HG03565 (cell line): ENCODE results near the gene RPL27A.
A peak's percentile ranks its signal among the peaks of the same experiment; 100 is the strongest.

Experiments
- ATAC-seq: cut with Tn5 transposase; IDR thresholded peaks from one replicate; pipeline ENCODE4 v1.9.1; 2021; ENCODE audit warnings: mild to moderate bottlenecking, moderate library complexity; ENCODE audit not compliant: unreplicated experiment

The RPL27A gene

GRCh38 chr11:8720352-8720751 is 37.8 kb downstream of the RPL27A start:
- ATAC-seq = no peak

GRCh38 chr11:8720868-8721608 is 38.4 kb downstream of the RPL27A start:
- ATAC-seq = no peak

- no peak for ATAC-seq
Observed at GRCh38 chr11:8721609-8722500, 39.3 kb downstream of the RPL27A start.

GRCh38 chr11:8722809-8723208 is 40.2 kb downstream of the RPL27A start:
- ATAC-seq = no peak

- ATAC-seq = no peak
Observed at GRCh38 chr11:8723711-8724110, 41.1 kb downstream of the RPL27A start.

- ATAC-seq = no peak
Observed at GRCh38 chr11:8724682-8725081, 42.1 kb downstream of the RPL27A start.

- ATAC-seq = no peak
Observed at GRCh38 chr11:8726395-8726794, 43.8 kb downstream of the RPL27A start.

- ATAC-seq = no peak
Observed at GRCh38 chr11:8728563-8728962, 46.0 kb downstream of the RPL27A start.

- no peak for ATAC-seq
Observed at GRCh38 chr11:8729067-8729466, 46.5 kb downstream of the RPL27A start.

- no peak for ATAC-seq
Observed at GRCh38 chr11:8729837-8730696, 47.5 kb downstream of the RPL27A start.

- no peak for ATAC-seq
Observed at GRCh38 chr11:8730697-8731020, 48.1 kb downstream of the RPL27A start.

GRCh38 chr11:8731647-8732323 is 49.2 kb downstream of the RPL27A start:
- ATAC-seq = no peak

- ATAC-seq = peak; percentile 60
Observed at GRCh38 chr11:8732324-8732670, 49.7 kb downstream of the RPL27A start.

GRCh38 chr11:8732748-8733241 is 50.2 kb downstream of the RPL27A start:
- no peak for ATAC-seq

- no peak for ATAC-seq
Observed at GRCh38 chr11:8733852-8734251, 51.3 kb downstream of the RPL27A start.

GRCh38 chr11:8735094-8735493 is 52.5 kb downstream of the RPL27A start:
- no peak for ATAC-seq

- ATAC-seq = no peak
Observed at GRCh38 chr11:8739309-8739793, 56.8 kb downstream of the RPL27A start.
